Natural killer cell treated with Interleukin-12 subunit alpha and Interleukin-12 subunit beta and Interleukin-15 and Interleukin-18, amount 100 ng/mL, for 72 hours (primary cell): ENCODE results near the gene HPCAL1. TPM values are rescaled to one million over a fixed set of nuclear protein-coding genes. Genes with fewer than 3 reads are reported as not detected.
A peak's percentile ranks its signal among the peaks of the same experiment; 100 is the strongest.

ENCODE experiments used
- ATAC-seq, 2 donors: fragments of 150-1000 bp; cut with Tn5 transposase in 1 of 2; sonication (Bioruptor Pico), chemical (Tn5 transposase) in 1 of 2; 2 replicates each; pipeline ENCODE4 v1.10.0; 2021
- DNase-seq: peaks from one replicate; pipeline ENCODE4 v3.0.0; 2022; ENCODE audit warnings: low spot score
- H3K27ac Mint-ChIP-seq, 2 donors: 1 replicate in 1 of 2; 2 replicates in 1 of 2; pipeline ENCODE4 v1.8.0; 2022; ENCODE audit warnings: mixed read lengths in 2 of 2, mild to moderate bottlenecking in 1 of 2, moderate library complexity in 1 of 2
- H3K27me3 Mint-ChIP-seq, 2 donors: 1 replicate in 1 of 2; 2 replicates in 1 of 2; pipeline ENCODE4 v1.8.0; 2022; ENCODE audit warnings: mixed read lengths in 2 of 2
- H3K36me3 Mint-ChIP-seq: one replicate; pipeline ENCODE4 v1.8.0; 2022; ENCODE audit warnings: mixed read lengths
- H3K4me1 Mint-ChIP-seq, 2 donors: 1 replicate in 1 of 2; 2 replicates in 1 of 2; pipeline ENCODE4 v1.8.0; 2022; ENCODE audit warnings: low read depth in 2 of 2, mixed read lengths in 2 of 2, mild to moderate bottlenecking in 1 of 2
- H3K4me3 Mint-ChIP-seq: one replicate; pipeline ENCODE4 v1.8.0; 2022; ENCODE audit warnings: mixed read lengths
- H3K9me3 Mint-ChIP-seq: 2 replicates; pipeline ENCODE4 v1.8.0; 2022; ENCODE audit warnings: mixed read lengths
- total RNA-seq, 2 donors: library from RNA; stranded (reverse); gene quantifications; one replicate each; pipeline ENCODE4 v1.2.3, GENCODE V29; 2022

The HPCAL1 gene
- total RNA-seq, 2 donors from 2014 or later, result 13.8 to 19.0 TPM

- Mint-ChIP-seq H3K4me1 (peaks cover 30 to 34% of the 10 kb centered on the region in 2 donors), H3K27me3 (no peaks in the 10 kb centered on the region), H3K36me3 (no peaks in the 10 kb centered on the region), H3K9me3 (no peaks in the 10 kb centered on the region), H3K4me3 (no peak overlapping the region), H3K27ac (peak overlapping the region in 1 of 2 donors; percentile 50)
- DNase-seq, result no peak
- ATAC-seq, result no peak
Observed at GRCh38 chr2:10373931-10374330, 71.2 kb downstream of the HPCAL1 start.

GRCh38 chr2:10374362-10374943, 71.7 kb downstream of the HPCAL1 start:
- DNase-seq, result no peak
- Mint-ChIP-seq H3K9me3 (no peaks in the 10 kb centered on the region), H3K4me3 (no peak overlapping the region), H3K36me3 (no peaks in the 10 kb centered on the region), H3K27me3 (no peaks in the 10 kb centered on the region), H3K4me1 (peaks cover 33 to 39% of the 10 kb centered on the region in 2 donors), H3K27ac (peak overlapping the region in 1 of 2 donors; percentile 50)
- ATAC-seq, result peak in 1 of 2 donors; percentile 18

GRCh38 chr2:10375570-10376281, 73.0 kb downstream of the HPCAL1 start:
- ATAC-seq, result no peak
- Mint-ChIP-seq H3K36me3 (no peaks in the 10 kb centered on the region), H3K4me1 (peaks cover 38 to 47% of the 10 kb centered on the region in 2 donors), H3K4me3 (peak overlapping the region; percentile 36), H3K27ac (no peak overlapping the region), H3K9me3 (no peaks in the 10 kb centered on the region), H3K27me3 (no peaks in the 10 kb centered on the region)
- no peak for DNase-seq

GRCh38 chr2:10377052-10377746, 74.5 kb downstream of the HPCAL1 start:
- ATAC-seq (no peak), DNase-seq (no peak)
- Mint-ChIP-seq H3K9me3 (no peaks in the 10 kb centered on the region), H3K36me3 (no peaks in the 10 kb centered on the region), H3K27ac (no peak overlapping the region), H3K4me3 (no peak overlapping the region), H3K27me3 (no peaks in the 10 kb centered on the region), H3K4me1 (peaks cover 52 to 60% of the 10 kb centered on the region in 2 donors)

GRCh38 chr2:10377747-10378085, 75.0 kb downstream of the HPCAL1 start:
- Mint-ChIP-seq H3K9me3 (no peaks in the 10 kb centered on the region), H3K4me3 (no peak overlapping the region), H3K27me3 (no peaks in the 10 kb centered on the region), H3K27ac (no peak overlapping the region), H3K36me3 (no peaks in the 10 kb centered on the region), H3K4me1 (peaks cover 54 to 63% of the 10 kb centered on the region in 2 donors)
- DNase-seq (no peak), ATAC-seq (no peak)

GRCh38 chr2:10378189-10378588, 75.5 kb downstream of the HPCAL1 start:
- DNase-seq (no peak), ATAC-seq (no peak)
- Mint-ChIP-seq H3K4me1 (peaks cover 56 to 67% of the 10 kb centered on the region in 2 donors), H3K4me3 (no peak overlapping the region), H3K27ac (peak overlapping the region in 1 of 2 donors; percentile 37), H3K27me3 (no peaks in the 10 kb centered on the region), H3K9me3 (no peaks in the 10 kb centered on the region), H3K36me3 (no peaks in the 10 kb centered on the region)

GRCh38 chr2:10380048-10380926, 77.6 kb downstream of the HPCAL1 start:
- ATAC-seq, result peak; percentile 11 to 34
- Mint-ChIP-seq H3K9me3 (no peaks in the 10 kb centered on the region), H3K27me3 (no peaks in the 10 kb centered on the region), H3K4me1 (peaks cover 56 to 65% of the 10 kb centered on the region in 2 donors), H3K4me3 (peak overlapping the region; percentile 35), H3K27ac (no peak overlapping the region), H3K36me3 (no peaks in the 10 kb centered on the region)
- no peak for DNase-seq

- H3K9me3 Mint-ChIP-seq, result no peaks in the 10 kb centered on the region
- H3K36me3 Mint-ChIP-seq, result no peaks in the 10 kb centered on the region
- peaks cover 55 to 57% of the 10 kb centered on the region in 2 donors for H3K4me1 Mint-ChIP-seq
- no peaks in the 10 kb centered on the region for H3K27me3 Mint-ChIP-seq
- peak overlapping the region; percentile 54 for H3K4me3 Mint-ChIP-seq
- ATAC-seq (no peak), DNase-seq (no peak)
- peak overlapping the region in 1 of 2 donors; percentile 19 for H3K27ac Mint-ChIP-seq
Observed at GRCh38 chr2:10381997-10382353, 79.3 kb downstream of the HPCAL1 start.

GRCh38 chr2:10382354-10383061, 79.8 kb downstream of the HPCAL1 start:
- Mint-ChIP-seq H3K27me3 (no peaks in the 10 kb centered on the region), H3K36me3 (no peaks in the 10 kb centered on the region), H3K4me3 (peak overlapping the region; percentile 54), H3K27ac (peak overlapping the region in 1 of 2 donors; percentile 19), H3K4me1 (peaks cover 55 to 57% of the 10 kb centered on the region in 2 donors), H3K9me3 (no peaks in the 10 kb centered on the region)
- ATAC-seq (peak; percentile 74 to 81), DNase-seq (no peak)

- DNase-seq (no peak), ATAC-seq (no peak)
- no peak overlapping the region for H3K4me3 Mint-ChIP-seq
- no peaks in the 10 kb centered on the region for H3K9me3 Mint-ChIP-seq
- H3K4me1 Mint-ChIP-seq, result peaks cover 42 to 43% of the 10 kb centered on the region in 2 donors
- H3K27ac Mint-ChIP-seq, result no peak overlapping the region
- no peaks in the 10 kb centered on the region for H3K27me3 Mint-ChIP-seq
- no peaks in the 10 kb centered on the region for H3K36me3 Mint-ChIP-seq
Observed at GRCh38 chr2:10383960-10384734, 81.4 kb downstream of the HPCAL1 start.

GRCh38 chr2:10385501-10385900, 82.8 kb downstream of the HPCAL1 start:
- Mint-ChIP-seq H3K9me3 (no peaks in the 10 kb centered on the region), H3K36me3 (no peaks in the 10 kb centered on the region), H3K27me3 (no peaks in the 10 kb centered on the region), H3K4me1 (peaks cover 34 to 38% of the 10 kb centered on the region in 2 donors), H3K4me3 (no peak overlapping the region), H3K27ac (no peak overlapping the region)
- no peak for DNase-seq
- ATAC-seq, result no peak

- no peak overlapping the region for H3K4me3 Mint-ChIP-seq
- H3K27me3 Mint-ChIP-seq, result no peaks in the 10 kb centered on the region
- no peaks in the 10 kb centered on the region for H3K36me3 Mint-ChIP-seq
- no peak for ATAC-seq
- peaks cover 29 to 32% of the 10 kb centered on the region in 2 donors for H3K4me1 Mint-ChIP-seq
- H3K27ac Mint-ChIP-seq, result no peak overlapping the region
- no peak for DNase-seq
- no peaks in the 10 kb centered on the region for H3K9me3 Mint-ChIP-seq
Observed at GRCh38 chr2:10385933-10386773, 83.4 kb downstream of the HPCAL1 start.
